ENCODE results near the gene RNF215.

RNF215 gene

DNA sequence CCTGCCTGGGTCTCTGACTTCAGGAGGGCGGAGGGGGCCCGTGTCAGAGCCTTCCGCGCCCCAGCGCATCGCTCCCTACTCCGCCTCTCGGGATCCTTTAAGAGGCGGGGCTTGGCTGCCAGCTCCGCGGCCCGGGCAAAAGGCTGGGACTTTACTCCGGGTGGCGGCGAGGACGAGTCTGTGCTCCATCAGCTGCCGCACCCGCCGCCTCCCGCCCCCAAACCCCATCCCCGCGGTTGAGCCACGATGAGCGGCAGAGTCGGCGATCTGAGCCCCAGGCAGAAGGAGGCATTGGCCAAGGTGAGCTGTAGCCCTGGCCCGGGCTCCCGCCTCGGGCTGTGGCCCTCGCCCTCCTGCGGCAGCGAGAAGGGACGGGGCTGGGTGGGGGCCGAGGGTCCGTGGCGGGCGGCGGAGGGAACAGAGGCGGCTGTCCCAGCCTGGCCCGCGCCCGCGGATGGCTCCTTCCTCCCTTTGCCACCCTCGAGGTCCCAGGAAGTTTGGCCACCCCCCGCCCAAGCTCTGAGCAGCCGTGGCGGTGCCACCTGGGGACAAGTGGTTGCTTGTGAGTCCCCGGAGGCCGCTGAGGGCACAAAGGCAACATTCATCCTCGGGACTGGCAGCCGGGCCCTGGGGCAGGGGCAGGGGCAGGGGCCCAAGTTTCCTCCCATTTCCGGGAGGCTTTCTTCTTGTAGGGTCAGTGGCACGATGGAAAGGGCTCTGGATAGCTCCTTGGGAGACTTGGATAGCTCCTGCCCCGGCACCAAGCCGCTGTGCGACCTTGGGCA is 9.9 kb upstream of the RNF215 start, which contains the start of gene SEC14L2:
Gene SEC14L2, plus strand, starts transcription at position 148 of the 785 bp plus-strand sequence. Its CDS starts 99 bp downstream, at position 247.
- peak; percentile 46 for DNase-seq (ENCODE audit: low read depth)

DNA sequence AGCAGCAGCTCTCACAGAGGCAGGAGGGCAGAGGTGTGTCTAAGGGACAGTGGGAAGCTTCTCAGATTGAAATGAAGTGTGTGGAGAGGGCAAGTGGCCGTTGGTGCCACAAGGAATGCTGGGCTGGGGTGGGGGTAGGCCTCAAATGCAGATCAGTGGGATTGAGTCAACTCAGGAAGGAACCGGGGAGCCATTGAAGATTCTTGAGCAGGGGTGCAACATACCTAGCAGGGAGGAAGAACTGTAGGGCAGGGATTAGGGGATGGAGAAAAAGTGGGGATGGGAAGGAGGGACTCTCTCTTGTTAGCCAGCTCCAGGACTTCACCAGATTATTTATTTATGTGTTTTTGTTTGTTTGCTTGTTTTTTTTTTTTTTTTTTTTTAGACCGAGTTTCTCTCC is 6.7 kb upstream of the RNF215 start:
- DNase-seq (ENCODE audit: low read depth) = no peak

DNA sequence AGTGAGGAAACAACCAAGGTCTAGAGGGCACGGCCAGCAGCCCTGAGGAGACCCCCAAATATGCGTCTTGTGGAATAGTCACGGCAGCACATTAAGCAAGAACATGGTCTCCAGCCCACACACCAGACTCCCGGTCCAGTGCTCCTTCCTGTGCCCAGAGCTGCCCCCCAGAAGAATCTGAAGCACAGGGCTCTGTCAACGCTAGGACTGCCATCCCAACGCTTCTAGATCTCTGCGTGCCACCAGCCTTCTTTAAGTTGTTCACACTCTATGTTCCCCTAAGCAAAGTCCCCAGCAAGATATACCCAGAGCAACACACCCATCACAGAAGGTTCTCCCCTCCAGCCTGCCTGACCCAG is 6.1 kb upstream of the RNF215 start:
- DNase-seq (ENCODE audit: low read depth) = no peak

DNA sequence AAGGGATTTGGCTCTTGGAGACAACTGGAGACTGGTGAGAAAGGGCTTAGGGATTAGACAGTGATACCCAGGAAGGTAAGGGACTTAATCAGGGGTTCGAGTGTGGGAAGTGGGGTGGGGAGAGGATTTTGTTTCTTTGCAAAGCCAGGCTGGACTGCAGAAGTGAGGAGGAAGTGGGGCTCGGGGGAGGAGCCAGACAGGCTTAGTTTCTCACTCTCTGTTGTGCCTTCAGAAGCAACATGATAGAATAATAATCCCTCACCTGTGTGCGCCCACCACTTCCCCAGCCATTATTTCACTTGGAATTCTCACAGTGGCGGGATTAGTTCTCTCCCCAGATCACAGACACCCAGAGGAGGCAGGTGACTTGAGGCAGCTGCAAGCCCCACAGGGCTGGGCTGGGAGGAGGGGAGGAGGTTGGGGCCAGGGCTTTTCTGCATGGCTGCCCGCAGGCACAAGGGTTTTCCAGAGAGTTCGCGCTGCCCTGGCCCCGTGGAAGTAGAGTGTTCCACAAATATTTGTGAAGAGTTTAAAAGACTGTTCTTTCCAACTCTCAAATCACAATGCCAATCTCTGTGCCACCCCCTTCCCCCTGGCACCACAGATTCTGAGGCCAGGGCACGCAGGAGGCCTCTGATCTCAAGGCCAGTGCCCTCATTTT is 5.6 kb upstream of the RNF215 start:
- DNase-seq (ENCODE audit: low read depth) = no peak

DNA sequence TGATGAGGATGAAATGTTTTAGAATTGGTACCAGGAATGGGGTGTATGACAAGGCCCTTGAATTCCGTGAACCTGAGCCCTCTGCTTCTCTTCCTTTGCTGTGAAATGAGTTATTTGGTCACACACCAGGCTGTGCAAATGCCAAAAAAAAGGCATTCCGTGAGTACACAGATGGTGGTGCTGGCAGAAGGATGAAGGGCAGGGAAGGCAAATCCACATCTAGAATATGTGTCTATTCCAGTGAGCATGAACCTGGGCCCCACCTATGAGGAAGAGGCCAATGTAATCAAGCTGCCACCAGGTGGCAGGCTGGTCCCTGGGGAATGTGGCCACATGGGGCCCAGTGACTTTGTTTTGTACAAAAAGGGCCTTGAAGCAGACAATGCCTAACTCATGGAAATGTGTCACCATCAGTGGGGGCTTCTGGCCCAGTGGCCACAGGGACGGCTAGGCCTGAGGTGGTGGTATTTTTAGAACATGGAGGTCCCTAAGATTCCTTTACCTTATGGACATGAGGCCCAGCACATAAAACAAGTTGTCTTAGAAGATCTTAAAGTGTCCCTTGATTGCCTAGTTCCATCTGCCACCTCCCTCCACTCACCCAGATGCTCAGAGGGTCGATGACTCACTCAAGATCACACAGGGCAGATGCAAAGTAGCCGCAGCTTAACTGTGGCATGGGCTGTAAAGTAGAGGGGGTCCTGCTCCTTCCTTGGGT is 3.9 kb upstream of the RNF215 start:
- DNase-seq (ENCODE audit: low read depth) = peak; percentile 72

DNA sequence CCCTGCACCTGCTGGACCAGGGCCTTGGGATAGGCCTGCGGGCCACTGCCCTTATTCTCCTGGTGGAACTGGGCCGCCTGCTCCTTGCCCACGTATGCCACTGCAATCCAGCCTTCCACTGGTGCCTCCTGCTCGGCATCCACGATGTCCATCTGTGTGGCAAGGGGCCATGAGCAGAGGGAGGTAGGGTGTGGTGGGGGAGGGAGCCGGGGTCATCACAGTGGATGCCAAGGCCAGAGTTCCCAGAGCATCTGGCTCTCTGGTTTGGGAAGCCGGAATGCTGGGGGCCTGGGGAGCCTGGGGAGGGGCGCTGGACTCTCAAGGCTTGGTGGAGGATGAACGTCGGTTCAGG is 627 bp downstream of the RNF215 start:
- DNase-seq (ENCODE audit: low read depth) = no peak

DNA sequence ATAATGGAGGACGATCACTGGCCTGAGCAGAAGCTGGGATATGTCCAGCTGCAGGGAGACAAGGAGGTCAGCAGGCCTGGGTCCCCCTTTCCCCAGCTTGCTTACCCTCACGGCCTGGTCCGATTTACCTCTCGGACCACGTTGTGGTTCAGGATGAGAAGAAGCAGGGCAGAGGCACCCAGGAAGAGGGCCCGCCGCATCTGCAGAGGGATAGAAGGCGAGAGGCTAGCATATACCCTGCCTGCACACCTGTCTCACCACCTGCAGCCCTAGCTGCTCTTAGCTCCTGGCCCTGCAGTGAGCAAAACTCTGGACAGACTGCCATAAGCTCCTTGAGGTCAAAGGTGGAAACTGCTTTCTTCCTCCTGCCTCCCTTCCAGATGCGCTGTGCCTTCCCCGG is 1.3 kb downstream of the RNF215 start:
- no peak for DNase-seq (ENCODE audit: low read depth)

DNA sequence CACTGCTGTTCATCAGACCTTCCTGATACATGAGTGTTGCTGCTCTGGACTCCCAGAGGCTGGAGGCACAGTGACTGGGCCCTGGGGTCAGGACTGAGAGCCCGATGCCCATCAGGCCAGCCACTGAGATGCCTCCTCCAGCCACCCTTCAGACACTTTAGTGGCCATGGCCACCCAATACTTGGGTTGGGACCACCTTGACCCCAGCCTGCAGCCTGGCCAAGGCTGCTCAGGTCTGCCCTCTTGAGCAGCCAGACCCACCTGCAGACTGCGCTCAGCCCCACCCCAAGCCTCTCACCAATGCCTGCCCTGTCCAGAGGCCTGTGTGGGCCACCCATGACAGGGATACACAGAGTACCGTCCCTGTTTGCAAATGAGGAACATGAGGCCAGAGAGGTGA is 4.2 kb downstream of the RNF215 start:
- DNase-seq (ENCODE audit: low read depth) = no peak

DNA sequence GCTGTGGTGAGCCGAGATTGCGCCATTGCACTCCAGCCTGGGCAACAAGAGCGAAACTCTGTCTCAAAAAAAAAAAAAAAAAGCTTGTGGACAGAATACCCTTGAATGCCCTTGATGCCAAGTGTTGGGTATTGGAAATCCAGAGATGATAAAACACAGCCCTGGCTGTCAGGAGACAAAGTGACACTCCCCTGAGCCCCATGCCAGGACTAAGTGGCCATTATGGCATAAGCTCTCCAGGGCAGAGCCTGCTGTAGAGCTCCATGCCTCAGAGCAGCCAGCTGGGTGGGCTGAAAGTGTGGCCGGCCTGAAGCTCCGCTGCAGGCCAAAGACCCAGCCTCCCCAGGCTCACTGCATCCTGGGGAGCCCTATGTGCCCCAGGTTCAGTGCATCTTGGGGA is 4.9 kb downstream of the RNF215 start:
- DNase-seq (ENCODE audit: low read depth) = no peak

DNA sequence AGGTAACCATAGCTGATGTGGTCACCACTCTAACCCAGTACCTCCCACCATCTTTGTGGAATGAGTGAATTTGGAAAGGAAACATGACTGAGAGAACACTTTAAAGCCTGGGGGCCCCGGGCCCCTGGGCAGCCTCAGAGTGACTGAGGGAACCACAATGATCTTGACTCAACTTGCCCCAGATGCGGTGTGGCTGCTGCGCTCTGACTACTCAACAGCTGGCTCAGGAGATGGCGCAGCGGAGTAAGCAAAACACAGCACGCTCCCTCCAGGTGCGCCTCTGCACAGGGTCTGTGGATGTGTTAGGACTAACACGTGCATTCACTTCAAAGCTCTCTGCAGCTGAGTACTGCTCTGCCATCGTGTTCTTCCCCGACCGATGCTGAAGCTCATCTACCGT is 5.9 kb downstream of the RNF215 start:
- no peak for DNase-seq (ENCODE audit: low read depth)

DNA sequence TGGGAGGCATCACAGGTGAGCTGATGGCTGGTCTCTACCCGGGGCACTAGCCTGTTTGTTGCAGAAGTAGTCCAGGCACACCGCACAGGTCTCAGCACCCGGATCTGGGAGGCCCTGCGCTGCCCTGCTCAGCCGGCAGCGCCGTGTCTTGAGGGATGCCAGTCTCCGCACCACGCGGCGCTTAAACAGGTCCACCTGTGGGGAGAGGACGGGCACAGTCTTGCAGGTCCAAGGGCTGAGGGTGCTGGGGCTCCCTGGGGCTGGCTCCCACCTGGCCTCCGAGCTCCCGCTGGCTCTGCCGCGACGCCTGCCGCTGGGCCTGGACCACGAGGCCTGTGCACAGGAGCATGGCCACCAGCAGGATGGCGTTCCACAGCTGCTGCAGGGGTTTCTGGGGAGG is 7.2 kb downstream of the RNF215 start:
- DNase-seq (ENCODE audit: low read depth) = no peak

DNA sequence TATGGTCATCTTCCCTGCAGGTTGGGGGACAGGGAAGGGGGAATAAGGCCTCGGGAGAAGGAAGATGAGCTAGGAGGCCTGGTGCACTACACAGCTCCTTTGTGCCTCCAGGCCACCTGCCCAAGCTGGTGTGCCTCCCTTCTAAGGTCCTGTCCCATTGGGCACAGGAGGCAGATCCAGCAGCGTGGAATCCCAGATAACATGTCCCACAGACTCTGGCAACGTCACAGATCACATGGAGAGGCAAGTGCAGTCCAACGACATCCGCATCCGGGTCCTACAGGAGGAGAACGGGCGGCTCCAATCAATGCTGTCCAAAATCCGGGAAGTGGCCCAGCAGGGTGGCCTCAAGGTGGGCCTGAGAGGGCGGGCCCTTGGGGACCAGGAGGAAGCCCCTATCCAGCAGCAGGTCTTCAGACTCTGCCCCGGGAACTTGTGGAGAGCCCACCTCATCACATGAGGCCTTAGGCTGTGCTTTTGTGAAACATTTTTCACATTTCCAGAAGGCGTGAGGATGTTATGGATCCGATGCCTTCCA is 11.8 kb downstream of the RNF215 start:
- DNase-seq (ENCODE audit: low read depth) = no peak

DNA sequence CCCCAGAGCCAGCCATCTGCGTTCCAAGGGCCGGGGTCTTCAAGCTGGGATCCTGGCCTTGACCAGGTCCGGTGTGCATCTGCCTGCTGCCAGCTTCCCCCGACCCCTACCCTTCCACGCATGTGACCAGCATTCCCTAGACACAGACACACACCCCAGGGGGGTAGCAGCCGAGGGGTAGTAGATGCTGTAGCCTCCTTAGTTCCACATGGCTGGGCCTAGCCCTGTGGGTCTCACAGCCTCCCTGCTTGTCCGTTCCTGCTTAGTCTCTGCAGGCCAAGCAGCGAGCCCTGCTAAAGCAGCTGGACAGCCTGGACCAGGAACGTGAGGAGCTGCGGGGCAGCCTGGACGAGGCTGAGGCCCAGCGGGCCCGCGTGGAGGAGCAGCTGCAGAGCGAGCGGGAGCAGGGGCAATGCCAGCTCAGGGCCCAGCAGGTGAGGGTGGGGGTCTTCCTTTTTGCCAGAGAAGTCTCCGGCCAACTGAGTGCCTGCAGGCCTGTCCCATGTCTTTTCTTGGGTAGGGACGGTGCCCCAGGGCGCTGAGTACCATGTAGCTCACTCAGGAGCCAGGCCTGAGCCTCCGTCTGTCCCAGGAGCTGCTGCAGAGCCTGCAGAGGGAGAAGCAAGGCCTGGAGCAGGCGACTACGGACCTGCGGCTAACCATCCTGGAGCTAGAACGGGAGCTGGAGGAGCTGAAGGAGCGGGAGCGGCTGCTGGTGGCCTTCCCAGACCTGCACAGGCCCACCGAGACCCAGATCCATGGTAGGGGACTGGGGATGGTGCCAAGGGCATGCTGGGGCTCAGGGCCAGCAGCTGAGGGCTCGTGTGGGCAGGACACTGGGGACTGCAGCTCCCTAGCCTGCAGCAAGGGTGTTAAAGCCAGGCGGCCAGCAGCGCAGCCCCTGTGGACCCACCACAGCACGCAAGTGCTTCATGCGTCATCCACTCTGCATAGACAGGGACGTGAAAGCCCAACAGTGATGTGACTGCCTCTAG is 13.6 kb downstream of the RNF215 start:
- DNase-seq (ENCODE audit: low read depth) = no peak

DNA sequence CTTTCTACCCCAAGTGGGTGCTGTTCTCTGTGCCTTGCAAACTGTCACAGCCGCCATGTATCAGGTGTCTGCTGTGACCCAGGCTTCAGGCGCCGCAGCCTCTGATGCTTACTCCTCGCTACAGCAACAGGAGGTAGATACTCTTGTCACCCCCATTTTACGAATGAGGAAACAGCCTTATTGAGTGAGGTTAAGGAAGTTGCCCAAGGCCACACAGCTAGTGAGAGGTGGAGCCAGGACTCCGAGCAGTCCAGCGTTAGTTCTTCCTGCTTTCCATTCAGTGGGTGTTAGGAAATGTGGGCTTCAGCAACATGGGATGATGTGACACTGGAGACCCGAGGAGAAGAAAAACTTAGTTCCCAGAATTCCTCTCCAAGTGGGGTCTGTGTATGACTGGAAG is 14.3 kb downstream of the RNF215 start:
- no peak for DNase-seq (ENCODE audit: low read depth)

DNA sequence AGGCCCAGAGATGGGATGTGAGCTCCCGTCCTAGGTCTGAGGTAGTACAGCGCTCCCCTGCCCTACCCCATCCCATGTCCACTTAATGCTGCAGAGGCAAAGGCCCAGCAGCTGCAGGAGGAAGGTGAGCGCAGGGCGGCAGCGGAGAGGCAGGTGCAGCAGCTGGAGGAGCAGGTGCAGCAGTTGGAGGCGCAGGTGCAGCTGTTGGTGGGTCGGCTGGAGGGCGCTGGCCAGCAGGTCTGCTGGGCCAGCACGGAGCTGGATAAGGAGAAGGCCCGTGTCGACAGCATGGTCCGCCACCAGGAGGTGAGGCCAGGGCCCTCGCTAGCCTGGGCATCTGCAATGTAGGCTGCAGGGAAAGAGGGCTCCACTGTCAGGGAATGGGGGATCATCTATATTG is 15.2 kb downstream of the RNF215 start:
- no peak for DNase-seq (ENCODE audit: low read depth)

DNA sequence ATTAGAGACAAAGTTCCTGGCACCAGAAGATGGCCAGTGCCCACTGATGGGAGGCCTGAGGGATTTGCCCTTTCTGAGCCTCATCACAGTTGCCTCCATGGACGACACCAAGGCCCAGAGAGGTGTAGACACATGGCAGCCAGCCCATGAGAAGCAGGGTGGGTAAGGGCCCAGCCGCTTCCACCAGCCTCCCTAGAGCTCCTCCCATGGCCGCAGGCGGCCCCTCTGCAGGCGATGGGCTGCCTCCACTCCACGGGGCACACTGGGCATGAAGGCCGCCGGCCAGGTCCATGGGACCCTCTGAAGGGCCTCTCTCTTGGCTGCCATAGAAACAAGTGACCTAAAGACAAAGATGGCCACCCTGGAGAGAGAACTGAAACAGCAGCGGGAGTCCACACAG is 15.9 kb downstream of the RNF215 start:
- DNase-seq (ENCODE audit: low read depth) = no peak

DNA sequence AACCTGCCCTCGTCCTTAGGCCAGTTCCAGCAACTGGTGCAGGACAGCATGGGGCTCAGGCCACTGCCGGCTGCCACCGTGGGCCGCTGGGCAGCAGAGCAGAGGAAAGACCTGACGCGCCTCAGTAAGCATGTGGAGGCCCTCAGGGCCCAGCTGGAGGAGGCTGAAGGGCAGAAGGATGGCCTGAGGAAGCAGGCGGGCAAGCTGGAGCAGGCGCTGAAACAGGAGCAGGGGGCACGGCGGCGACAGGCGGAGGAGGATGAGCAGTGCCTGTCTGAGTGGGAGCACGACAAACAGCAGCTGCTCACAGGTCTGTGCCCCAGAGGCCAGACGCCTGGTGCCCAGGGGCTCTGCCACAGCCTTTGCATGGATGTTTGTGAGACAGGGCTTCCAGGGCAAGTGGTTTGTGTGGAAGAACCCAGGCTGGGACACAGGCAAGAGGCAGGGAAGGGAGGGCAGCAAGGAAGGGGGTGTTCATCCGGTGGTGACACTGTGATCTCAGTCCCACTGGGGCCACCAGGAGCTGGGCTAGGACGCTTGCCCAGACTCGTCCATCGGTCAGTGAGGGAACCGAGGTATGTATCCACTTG is 16.5 kb downstream of the RNF215 start:
- no peak for DNase-seq (ENCODE audit: low read depth)

DNA sequence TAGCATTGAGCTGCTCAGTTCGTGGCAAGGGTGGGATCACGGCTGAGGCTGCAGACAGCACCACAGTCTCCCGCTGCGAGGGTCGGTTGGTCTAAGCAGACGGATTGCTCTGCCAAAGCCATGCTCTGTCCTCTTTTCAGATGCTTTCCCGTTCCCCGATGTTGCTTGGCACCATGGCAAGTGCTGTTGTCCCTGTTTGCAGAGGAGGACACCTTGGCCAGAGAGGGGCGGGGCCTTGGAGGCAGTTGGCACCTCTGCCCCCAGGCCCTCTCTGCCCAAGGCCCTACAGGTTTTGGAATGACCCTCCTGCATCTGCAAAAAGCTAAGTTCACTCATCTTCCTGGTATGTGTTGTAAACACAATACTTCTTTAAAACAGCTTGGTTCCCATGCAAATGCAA is 18.8 kb downstream of the RNF215 start:
- DNase-seq (ENCODE audit: low read depth) = no peak

DNA sequence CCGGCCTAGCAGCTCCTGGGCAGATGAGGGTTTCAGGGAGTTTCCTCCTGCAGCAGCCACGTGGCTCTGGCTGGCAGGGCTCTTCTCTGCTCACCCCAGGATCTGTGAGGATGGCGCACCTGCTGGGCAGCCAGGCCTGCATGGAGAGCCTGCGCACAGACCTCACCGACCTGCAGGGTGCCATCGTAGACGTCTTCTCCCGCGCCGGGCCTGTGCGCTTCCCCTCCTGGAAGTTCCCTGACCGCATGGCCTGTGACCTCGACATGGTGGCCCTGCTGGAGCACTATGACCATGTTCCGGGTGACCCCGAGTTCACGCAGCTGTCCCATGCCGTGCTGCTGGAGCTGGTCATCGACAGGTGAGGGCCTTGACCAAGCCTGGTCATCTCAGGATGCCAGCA is 21.3 kb downstream of the RNF215 start:
- no peak for DNase-seq (ENCODE audit: low read depth)

DNA sequence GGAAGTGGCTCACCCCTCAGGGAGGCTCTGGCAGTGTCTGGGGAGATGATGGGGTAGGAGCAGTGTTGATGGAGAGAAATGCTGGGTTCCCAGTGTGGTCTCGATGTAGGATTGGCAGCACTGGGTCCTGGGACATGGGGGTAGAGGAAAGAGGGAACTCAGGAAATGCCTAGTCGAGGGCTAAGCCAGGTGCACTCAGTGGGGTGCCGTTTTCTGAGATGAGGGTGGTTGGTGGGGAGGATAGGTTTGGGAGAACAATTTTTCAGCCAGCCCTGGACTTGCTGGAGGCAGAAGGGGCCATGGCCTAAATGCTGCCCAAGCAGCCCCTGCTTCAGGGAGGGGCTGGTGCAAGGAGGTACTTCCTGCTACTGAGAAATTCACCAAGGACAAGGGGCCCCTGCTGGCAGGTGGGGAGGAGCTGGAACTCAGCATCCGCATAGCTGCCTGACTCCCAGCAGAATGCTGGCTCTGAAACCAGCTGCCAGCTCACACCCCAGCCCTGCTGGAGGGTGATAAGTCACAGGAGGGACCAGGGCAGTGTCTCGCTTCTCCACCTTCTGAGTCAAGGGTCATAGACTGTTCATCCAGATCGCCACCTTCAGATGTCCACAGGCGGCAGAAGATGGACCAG is 24.4 kb downstream of the RNF215 start:
- no peak for DNase-seq (ENCODE audit: low read depth)

All from T follicular helper cell (primary cell).